Suprapubic skin (tissue), 4 donors: ENCODE data around the gene SNRNP27.

Source experiments
- EP300 ChIP-seq: sonication (generic); formaldehyde crosslinking; IDR thresholded peaks from one replicate; pipeline ENCODE4 v1.6.1; 2017; ENCODE audit warnings: antibody characterized with exemption
- POLR2AphosphoS5 ChIP-seq, 3 donors: sonication (generic); formaldehyde crosslinking; IDR thresholded peaks; one replicate each; pipeline ENCODE4 v1.6.1; 2017; ENCODE audit warnings: antibody characterized with exemption in 3 of 3
- TF ChIP-seq, protein P1 (sequence below), 2 donors: fragments of 200-600 bp in 1 of 2; fragments of 450-650 bp in 1 of 2; sonication (generic) in 1 of 2; IDR thresholded peaks; one replicate each; pipeline ENCODE4 v1.5.1; 2016 to 2019; ENCODE audit warnings: antibody characterized with exemption in 2 of 2, mild to moderate bottlenecking in 1 of 2, moderate library complexity in 1 of 2

DNA sequence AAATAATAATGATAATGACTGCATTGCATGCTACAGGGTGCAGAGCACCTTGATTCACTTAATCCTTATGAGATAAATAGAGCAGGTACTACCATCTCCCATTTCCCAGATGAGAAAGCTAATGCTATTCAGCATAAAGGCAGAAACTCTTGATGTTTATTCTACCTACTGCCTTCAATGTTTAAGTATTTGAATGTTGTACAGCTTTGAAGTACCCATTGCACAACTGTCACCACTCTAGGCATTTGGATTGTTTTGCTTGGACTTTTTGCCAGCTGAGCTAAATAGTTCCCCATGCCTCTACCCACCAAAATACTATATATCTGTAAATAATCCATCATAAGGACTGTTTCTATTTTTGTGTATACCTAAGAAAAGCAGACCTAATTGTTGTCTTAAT lies 13.5 kb downstream of the SNRNP27 start:
- TF ChIP-seq, protein P1, sequence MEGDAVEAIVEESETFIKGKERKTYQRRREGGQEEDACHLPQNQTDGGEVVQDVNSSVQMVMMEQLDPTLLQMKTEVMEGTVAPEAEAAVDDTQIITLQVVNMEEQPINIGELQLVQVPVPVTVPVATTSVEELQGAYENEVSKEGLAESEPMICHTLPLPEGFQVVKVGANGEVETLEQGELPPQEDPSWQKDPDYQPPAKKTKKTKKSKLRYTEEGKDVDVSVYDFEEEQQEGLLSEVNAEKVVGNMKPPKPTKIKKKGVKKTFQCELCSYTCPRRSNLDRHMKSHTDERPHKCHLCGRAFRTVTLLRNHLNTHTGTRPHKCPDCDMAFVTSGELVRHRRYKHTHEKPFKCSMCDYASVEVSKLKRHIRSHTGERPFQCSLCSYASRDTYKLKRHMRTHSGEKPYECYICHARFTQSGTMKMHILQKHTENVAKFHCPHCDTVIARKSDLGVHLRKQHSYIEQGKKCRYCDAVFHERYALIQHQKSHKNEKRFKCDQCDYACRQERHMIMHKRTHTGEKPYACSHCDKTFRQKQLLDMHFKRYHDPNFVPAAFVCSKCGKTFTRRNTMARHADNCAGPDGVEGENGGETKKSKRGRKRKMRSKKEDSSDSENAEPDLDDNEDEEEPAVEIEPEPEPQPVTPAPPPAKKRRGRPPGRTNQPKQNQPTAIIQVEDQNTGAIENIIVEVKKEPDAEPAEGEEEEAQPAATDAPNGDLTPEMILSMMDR (IDR thresholded peaks at IDR 0.05): no peak
- TF ChIP-seq EP300 (no peak), POLR2AphosphoS5 (IDR thresholded peaks at IDR 0.05) (no peak)
